Vagina (tissue), 2 donors: Measurements from ENCODE around the gene LAMA1. TPM values are rescaled to one million over a fixed set of nuclear protein-coding genes. Genes with fewer than 3 reads are reported as not detected.
A peak's percentile ranks its signal among the peaks of the same experiment; 100 is the strongest.

Source experiments
- DNase-seq, 2 donors: peaks; one replicate each; pipeline ENCODE4 v3.0.0-alpha.2; 2017; ENCODE audit errors: extremely low spot score in 2 of 2
- H3K27ac ChIP-seq: fragments of 200-600 bp; sonication (generic); one replicate; pipeline ENCODE4 v1.5.1; 2019
- H3K27me3 ChIP-seq: fragments of 200-600 bp; sonication (generic); one replicate; pipeline ENCODE4 v1.5.1; 2019
- H3K36me3 ChIP-seq, 2 donors: fragments of 200-600 bp; sonication (generic); one replicate each; pipeline ENCODE4 v1.5.1; 2017 to 2019
- H3K4me1 ChIP-seq: fragments of 200-600 bp; sonication (generic); one replicate; pipeline ENCODE4 v1.5.1; 2019
- H3K4me3 ChIP-seq, 2 donors: fragments of 200-600 bp; sonication (generic); 1 replicate in 1 of 2; 2 replicates in 1 of 2; pipeline ENCODE4 v1.5.1; 2016 to 2019
- H3K9me3 ChIP-seq: fragments of 200-600 bp; sonication (generic); one replicate; pipeline ENCODE4 v1.5.1; 2019
- CTCF ChIP-seq, 3 experiments: fragments of 450-650 bp in 2 of 3; fragments of 200-600 bp in 1 of 3; sonication (generic) in 1 of 3; IDR thresholded peaks; one replicate each; pipeline ENCODE4 v1.5.1; 2017 to 2019; ENCODE audit warnings: antibody characterized with exemption in 3 of 3, mild to moderate bottlenecking in 2 of 3, moderate library complexity in 2 of 3
- POLR2A ChIP-seq, 2 donors: fragments of 450-650 bp; IDR thresholded peaks; one replicate each; pipeline ENCODE4 v1.6.1; 2017; ENCODE audit warnings: antibody characterized with exemption in 2 of 2, mild to moderate bottlenecking in 2 of 2, moderate library complexity in 2 of 2
- POLR2AphosphoS5 ChIP-seq, 2 donors: sonication (generic); formaldehyde crosslinking; IDR thresholded peaks; one replicate each; pipeline ENCODE4 v1.9.0; 2017; ENCODE audit warnings: antibody characterized with exemption in 2 of 2, mild to moderate bottlenecking in 2 of 2, low read depth in 1 of 2; ENCODE audit not compliant: insufficient read depth in 1 of 2
- intact Hi-C: fragments of 100-400 bp; cut with DNase I; formaldehyde crosslinking; loops from one replicate; pipeline ENCODE4 v1.15.1; 2023
- total RNA-seq: library from RNA; depleted of rRNA; stranded (reverse); fragments of >200 nt; gene quantifications from one replicate; pipeline ENCODE4 v1.2.3, GENCODE V29; 2016

LAMA1 gene
- total RNA-seq, 1 donor from 2014 or later, result 1.5 TPM

GRCh38 chr18:7096838-7097237 is 20.8 kb downstream of the LAMA1 start:
- no peaks in the 10 kb centered on the region for H3K4me1 ChIP-seq
- peak in 1 of 2 donors; percentile 32 for DNase-seq
- TF ChIP-seq POLR2AphosphoS5 (IDR thresholded peaks at IDR 0.05; ENCODE audit: insufficient read depth in 1 of 2, low read depth in 1 of 2), result no peak
- TF ChIP-seq POLR2A (IDR thresholded peaks at IDR 0.05), result no peak
- TF ChIP-seq CTCF (IDR thresholded peaks at IDR 0.05), result no peak
- H3K9me3 ChIP-seq, result no peaks in the 10 kb centered on the region
- no peaks in the 10 kb centered on the region for H3K27me3 ChIP-seq
- no peak overlapping the region for H3K4me3 ChIP-seq
- no peaks in the 10 kb centered on the region for H3K36me3 ChIP-seq
- intact Hi-C loops, result no loop called here
- H3K27ac ChIP-seq, result no peak overlapping the region

- H3K9me3 ChIP-seq, result no peaks in the 10 kb centered on the region
- no peaks in the 10 kb centered on the region for H3K4me1 ChIP-seq
- H3K27me3 ChIP-seq, result no peaks in the 10 kb centered on the region
- no peak for TF ChIP-seq POLR2AphosphoS5 (IDR thresholded peaks at IDR 0.05; ENCODE audit: insufficient read depth in 1 of 2, low read depth in 1 of 2)
- TF ChIP-seq CTCF (IDR thresholded peaks at IDR 0.05), result no peak
- TF ChIP-seq POLR2A (IDR thresholded peaks at IDR 0.05), result no peak
- H3K36me3 ChIP-seq, result no peaks in the 10 kb centered on the region
- intact Hi-C loops, result no loop called here
- DNase-seq, result no peak
- H3K27ac ChIP-seq, result no peak overlapping the region
- no peak overlapping the region for H3K4me3 ChIP-seq
These were observed 23.2 kb downstream of the LAMA1 start for GRCh38 chr18:7094427-7094826.

- no peaks in the 10 kb centered on the region for H3K27me3 ChIP-seq
- no peak for DNase-seq
- H3K4me3 ChIP-seq, result no peak overlapping the region
- intact Hi-C loops, result no loop called here
- no peak for TF ChIP-seq POLR2AphosphoS5 (IDR thresholded peaks at IDR 0.05; ENCODE audit: insufficient read depth in 1 of 2, low read depth in 1 of 2)
- no peak for TF ChIP-seq CTCF (IDR thresholded peaks at IDR 0.05)
- TF ChIP-seq POLR2A (IDR thresholded peaks at IDR 0.05), result no peak
- no peaks in the 10 kb centered on the region for H3K36me3 ChIP-seq
- no peak overlapping the region for H3K27ac ChIP-seq
- no peaks in the 10 kb centered on the region for H3K9me3 ChIP-seq
- no peaks in the 10 kb centered on the region for H3K4me1 ChIP-seq
These were observed 26.8 kb downstream of the LAMA1 start for GRCh38 chr18:7090771-7091170.

GRCh38 chr18:7089369-7089768 is 28.2 kb downstream of the LAMA1 start:
- DNase-seq, result no peak
- Histone ChIP-seq H3K27ac (no peak overlapping the region), H3K36me3 (no peaks in the 10 kb centered on the region), H3K27me3 (no peaks in the 10 kb centered on the region), H3K9me3 (no peaks in the 10 kb centered on the region), H3K4me1 (peaks cover 2% of the 10 kb centered on the region), H3K4me3 (no peak overlapping the region)
- TF ChIP-seq POLR2A (IDR thresholded peaks at IDR 0.05), result no peak
- no peak for TF ChIP-seq CTCF (IDR thresholded peaks at IDR 0.05)
- no peak for TF ChIP-seq POLR2AphosphoS5 (IDR thresholded peaks at IDR 0.05; ENCODE audit: insufficient read depth in 1 of 2, low read depth in 1 of 2)
- intact Hi-C loops, result no loop called here

- Histone ChIP-seq H3K36me3 (no peaks in the 10 kb centered on the region), H3K27ac (peak overlapping the region; percentile 63), H3K4me3 (no peak overlapping the region), H3K27me3 (no peaks in the 10 kb centered on the region), H3K9me3 (no peaks in the 10 kb centered on the region), H3K4me1 (peaks cover 5% of the 10 kb centered on the region)
- TF ChIP-seq POLR2A (IDR thresholded peaks at IDR 0.05), result no peak
- no peak for TF ChIP-seq CTCF (IDR thresholded peaks at IDR 0.05)
- TF ChIP-seq POLR2AphosphoS5 (IDR thresholded peaks at IDR 0.05; ENCODE audit: insufficient read depth in 1 of 2, low read depth in 1 of 2), result no peak
- DNase-seq, result no peak
- intact Hi-C loops, result no loop called here
These were observed 33.2 kb downstream of the LAMA1 start for GRCh38 chr18:7084080-7085065.
